ENCODE results near the gene AKAP8. TPM values are rescaled to one million over a fixed set of nuclear protein-coding genes. Genes with fewer than 3 reads are reported as not detected.
A peak's percentile ranks its signal among the peaks of the same experiment; 100 is the strongest.
"Not testable (repeated sequence)": the region's sequence is repeated elsewhere in the genome, so short reads cannot be mapped to it uniquely, and the experiment has no call there.

Gene AKAP8
- total RNA-seq, 4 donors from 2014 or later, result 21.4 to 34.2 (median 28.0) TPM

- TF ChIP-seq POLR2AphosphoS5 (IDR thresholded peaks at IDR 0.05) (no peak), EP300 (IDR thresholded peaks at IDR 0.05) (no peak), POLR2A (IDR thresholded peaks at IDR 0.05) (no peak), CTCF (IDR thresholded peaks at IDR 0.05) (no peak)
- Histone ChIP-seq H3K9me3 (no peaks in the 10 kb centered on the region), H3K27me3 (no peaks in the 10 kb centered on the region), H3K27ac (no peak overlapping the region), H3K4me3 (no peak overlapping the region), H3K36me3 (peaks cover 0 to 14% of the 10 kb centered on the region in 2 donors), H3K4me1 (no peaks in the 10 kb centered on the region)
- WGBS, 2 donors (ENCODE audit: low coverage in 1 of 2), result 60 to 95% methylated on average over 1 to 3 of the region's 4 CpGs
- no peak for ATAC-seq
Observed at GRCh38 chr19:15340086-15340485, 39.5 kb downstream of the AKAP8 start.

- Histone ChIP-seq H3K27ac (no peak overlapping the region), H3K4me3 (no peak overlapping the region), H3K9me3 (no peaks in the 10 kb centered on the region), H3K27me3 (no peaks in the 10 kb centered on the region), H3K4me1 (peaks cover 0 to 17% (median 5%) of the 10 kb centered on the region in 3 donors), H3K36me3 (no peaks in the 10 kb centered on the region)
- no peak for TF ChIP-seq EP300 (IDR thresholded peaks at IDR 0.05)
- peak; percentile 7 for TF ChIP-seq POLR2AphosphoS5 (IDR thresholded peaks at IDR 0.05)
- no peak for ATAC-seq
- 38 to 45% methylated on average over 5 to 8 of the region's 8 CpGs for WGBS, 2 donors (ENCODE audit: low coverage in 1 of 2)
Observed at GRCh38 chr19:15337202-15337601, 42.4 kb downstream of the AKAP8 start.

- H3K4me3 ChIP-seq, H3K36me3 ChIP-seq, ATAC-seq, H3K9me3 ChIP-seq, H3K27ac ChIP-seq, H3K27me3 ChIP-seq: not testable (repeated sequence)
- peaks cover 0 to 19% (median 5%) of the 10 kb centered on the region in 3 donors for H3K4me1 ChIP-seq
- 78 to 83% methylated on average over 2 to 7 of the region's 7 CpGs for WGBS, 2 donors (ENCODE audit: low coverage in 1 of 2)
Observed at GRCh38 chr19:15335992-15336391, 43.6 kb downstream of the AKAP8 start.

- Histone ChIP-seq H3K27me3 (no peaks in the 10 kb centered on the region), H3K36me3 (no peaks in the 10 kb centered on the region), H3K9me3 (no peaks in the 10 kb centered on the region), H3K4me1 (peaks cover 6 to 55% (median 29%) of the 10 kb centered on the region in 3 donors), H3K4me3 (peak within 1 kb of the TSS; percentile 79 to 93), H3K27ac (peak within 1 kb of the TSS; percentile 85 to 99 (median 94))
- TF ChIP-seq POLR2A (IDR thresholded peaks at IDR 0.05) (peak in 1 of 2 donors; percentile 59), CTCF (IDR thresholded peaks at IDR 0.05) (no peak)
- WGBS, 2 donors (ENCODE audit: low coverage in 1 of 2), result 8 to 9% methylated on average over 8 to 12 of the region's 81 CpGs
- peak; percentile 90 for ATAC-seq
Observed at GRCh38 chr19:15332311-15332996, 47.1 kb downstream of the AKAP8 start, which contains the start of gene BRD4. Gene BRD4, minus strand, starts transcription at chr19:15332539. Its CDS starts 59,440 bp downstream, at chr19:15273099.

GRCh38 chr19:15331419-15332310, 47.9 kb downstream of the AKAP8 start:
- TF ChIP-seq EP300 (IDR thresholded peaks at IDR 0.05) (no peak), CTCF (IDR thresholded peaks at IDR 0.05) (peak in 1 of 4 experiments; percentile 11), POLR2AphosphoS5 (IDR thresholded peaks at IDR 0.05) (peak; percentile 37), POLR2A (IDR thresholded peaks at IDR 0.05) (no peak)
- H3K4me3 ChIP-seq, result peak overlapping the region; percentile 79 to 93
- WGBS, 2 donors (ENCODE audit: low coverage in 1 of 2), result 0% methylated on average over 1 to 18 of the region's 122 CpGs
- H3K27ac ChIP-seq, result peak overlapping the region; percentile 85 to 99 (median 94)
- H3K9me3 ChIP-seq, result no peaks in the 10 kb centered on the region
- peak; percentile 82 for ATAC-seq
- H3K36me3 ChIP-seq, result no peaks in the 10 kb centered on the region
- peaks cover 6 to 63% (median 34%) of the 10 kb centered on the region in 3 donors for H3K4me1 ChIP-seq
- no peaks in the 10 kb centered on the region for H3K27me3 ChIP-seq
